GM19395 (cell line): Measurements from ENCODE around the gene ETV3L.
"Not testable (repeated sequence)": the region's sequence is repeated elsewhere in the genome, so short reads cannot be mapped to it uniquely, and the experiment has no call there.

Experiments
- ATAC-seq: cut with Tn5 transposase; IDR thresholded peaks from one replicate; pipeline ENCODE4 v1.9.1; 2021; ENCODE audit warnings: mild to moderate bottlenecking, moderate library complexity; ENCODE audit not compliant: unreplicated experiment

ETV3L gene

GRCh38 chr1:157105988-157106812, 6.6 kb upstream of the ETV3L start:
- peak; percentile 83 for ATAC-seq

- no peak for ATAC-seq
These were observed 5.8 kb upstream of the ETV3L start for GRCh38 chr1:157105298-157105987.

GRCh38 chr1:157104598-157105293, 5.1 kb upstream of the ETV3L start:
- ATAC-seq = no peak

GRCh38 chr1:157103268-157103667, 3.7 kb upstream of the ETV3L start:
- ATAC-seq = no peak

- ATAC-seq = no peak
These were observed 1.5 kb upstream of the ETV3L start for GRCh38 chr1:157101149-157101548.

- not testable (repeated sequence) for ATAC-seq
These were observed 498 bp downstream of the ETV3L start for GRCh38 chr1:157098987-157099632.

- no peak for ATAC-seq
These were observed 1.1 kb downstream of the ETV3L start for GRCh38 chr1:157098519-157098918.

GRCh38 chr1:157097692-157098091, 1.9 kb downstream of the ETV3L start:
- ATAC-seq = no peak

GRCh38 chr1:157096881-157097280, 2.7 kb downstream of the ETV3L start:
- no peak for ATAC-seq

- ATAC-seq = no peak
These were observed 4.1 kb downstream of the ETV3L start for GRCh38 chr1:157095551-157095950.

GRCh38 chr1:157095091-157095490, 4.5 kb downstream of the ETV3L start:
- no peak for ATAC-seq

- no peak for ATAC-seq
These were observed 6.8 kb downstream of the ETV3L start for GRCh38 chr1:157092831-157093230.

- no peak for ATAC-seq
These were observed 7.8 kb downstream of the ETV3L start for GRCh38 chr1:157091668-157092273.

- ATAC-seq = no peak
These were observed 8.4 kb downstream of the ETV3L start for GRCh38 chr1:157091186-157091585.

- no peak for ATAC-seq
These were observed 8.8 kb downstream of the ETV3L start for GRCh38 chr1:157090771-157091170.

GRCh38 chr1:157090196-157090647, 9.4 kb downstream of the ETV3L start:
- no peak for ATAC-seq

- no peak for ATAC-seq
These were observed 9.8 kb downstream of the ETV3L start for GRCh38 chr1:157089789-157090188.

- no peak for ATAC-seq
These were observed 11.0 kb downstream of the ETV3L start for GRCh38 chr1:157088607-157089006.

GRCh38 chr1:157087030-157087429, 12.6 kb downstream of the ETV3L start:
- no peak for ATAC-seq

GRCh38 chr1:157086299-157086698, 13.3 kb downstream of the ETV3L start:
- no peak for ATAC-seq

- ATAC-seq = no peak
These were observed 14.2 kb downstream of the ETV3L start for GRCh38 chr1:157085421-157085820.
